Measurements from ENCODE around the gene OR7A17. TPM values are rescaled to one million over a fixed set of nuclear protein-coding genes. Genes with fewer than 3 reads are reported as not detected.

OR7A17 gene
- total RNA-seq, 1 donor from 2014 or later = not detected

GRCh38 chr19:14901675-14902260, 15.8 kb upstream of the OR7A17 start:
- no peak for TF ChIP-seq CTCF (IDR thresholded peaks at IDR 0.05; ENCODE audit: unreplicated experiment)
- no peaks in the 10 kb centered on the region for H3K9me3 Mint-ChIP-seq (ENCODE audit: unreplicated experiment)
- H3K27ac Mint-ChIP-seq (ENCODE audit: unreplicated experiment) = no peak overlapping the region
- H3K4me1 Mint-ChIP-seq (ENCODE audit: unreplicated experiment) = no peaks in the 10 kb centered on the region
- H3K36me3 Mint-ChIP-seq (ENCODE audit: low read depth, unreplicated experiment) = no peaks in the 10 kb centered on the region
- no peaks in the 10 kb centered on the region for H3K27me3 Mint-ChIP-seq (ENCODE audit: unreplicated experiment)
- DNase-seq (ENCODE audit: low spot score) = no peak
- no peak overlapping the region for H3K4me3 Mint-ChIP-seq (ENCODE audit: unreplicated experiment)

GRCh38 chr19:14890643-14891379, 4.9 kb upstream of the OR7A17 start:
- Mint-ChIP-seq H3K4me1 (ENCODE audit: unreplicated experiment) (peaks cover 8% of the 10 kb centered on the region), H3K4me3 (ENCODE audit: unreplicated experiment) (no peak overlapping the region), H3K27ac (ENCODE audit: unreplicated experiment) (peak overlapping the region; percentile 92), H3K27me3 (ENCODE audit: unreplicated experiment) (no peaks in the 10 kb centered on the region), H3K36me3 (ENCODE audit: low read depth, unreplicated experiment) (no peaks in the 10 kb centered on the region), H3K9me3 (ENCODE audit: unreplicated experiment) (no peaks in the 10 kb centered on the region)
- DNase-seq (ENCODE audit: low spot score) = no peak
- no peak for TF ChIP-seq CTCF (IDR thresholded peaks at IDR 0.05; ENCODE audit: unreplicated experiment)

- Mint-ChIP-seq H3K27ac (ENCODE audit: unreplicated experiment) (no peak overlapping the region), H3K9me3 (ENCODE audit: unreplicated experiment) (peaks cover 2% of the 10 kb centered on the region), H3K36me3 (ENCODE audit: low read depth, unreplicated experiment) (no peaks in the 10 kb centered on the region), H3K27me3 (ENCODE audit: unreplicated experiment) (no peaks in the 10 kb centered on the region), H3K4me1 (ENCODE audit: unreplicated experiment) (peaks cover 13% of the 10 kb centered on the region), H3K4me3 (ENCODE audit: unreplicated experiment) (no peak overlapping the region)
- DNase-seq (ENCODE audit: low spot score) = no peak
- no peak for TF ChIP-seq CTCF (IDR thresholded peaks at IDR 0.05; ENCODE audit: unreplicated experiment)
Observed at GRCh38 chr19:14889994-14890642, 4.2 kb upstream of the OR7A17 start.

DNA sequence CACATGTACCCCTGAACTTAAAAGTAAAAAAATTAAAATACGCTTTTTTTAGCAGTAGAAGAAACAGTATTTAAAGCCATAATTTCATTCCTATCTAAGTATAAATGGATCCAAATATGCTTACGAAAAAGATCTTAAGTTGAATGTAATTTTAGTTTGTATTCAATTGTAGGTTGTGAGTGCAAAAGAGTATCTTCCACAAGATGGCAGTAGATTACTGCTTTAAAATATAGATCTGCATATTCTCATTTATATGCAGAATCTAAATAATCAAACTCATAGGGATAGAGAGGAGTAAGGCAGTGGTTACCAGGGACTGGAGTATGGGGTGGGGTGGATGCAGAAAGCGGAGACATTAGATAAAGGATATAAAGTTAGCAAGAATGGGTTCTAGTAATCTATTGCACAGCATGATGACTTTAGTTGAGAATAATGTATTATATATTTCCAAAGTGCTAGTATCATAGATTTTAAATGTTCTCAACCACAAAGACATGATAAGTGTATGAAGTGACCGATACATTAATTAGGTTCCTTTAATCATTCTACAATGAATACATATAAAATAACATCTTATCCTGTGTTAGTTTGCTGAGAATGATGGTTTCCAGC, 14.2 kb downstream of the OR7A17 start:
- TF ChIP-seq CTCF (IDR thresholded peaks at IDR 0.05; ENCODE audit: unreplicated experiment) = peak; percentile 23
- no peak for DNase-seq (ENCODE audit: low spot score)
- Mint-ChIP-seq H3K27me3 (ENCODE audit: unreplicated experiment) (no peaks in the 10 kb centered on the region), H3K4me3 (ENCODE audit: unreplicated experiment) (no peak overlapping the region), H3K36me3 (ENCODE audit: low read depth, unreplicated experiment) (no peaks in the 10 kb centered on the region), H3K4me1 (ENCODE audit: unreplicated experiment) (no peaks in the 10 kb centered on the region), H3K9me3 (ENCODE audit: unreplicated experiment) (no peaks in the 10 kb centered on the region), H3K27ac (ENCODE audit: unreplicated experiment) (no peak overlapping the region)

All from endothelial cell (in vitro differentiated cells).